NT2/D1 (cell line): Measurements from ENCODE around the gene ZNF385B.

Experiments
- SUZ12 ChIP-seq: IDR thresholded peaks from 2 replicates; pipeline ENCODE4 v1.6.1; 2011; ENCODE audit not compliant: insufficient read length, insufficient read depth; ENCODE audit errors: extremely low read depth
- YY1 ChIP-seq: IDR thresholded peaks from 2 replicates; pipeline ENCODE4 v1.6.1; 2011; ENCODE audit not compliant: insufficient read length, insufficient read depth
- ZNF274 ChIP-seq: IDR thresholded peaks from 2 replicates; pipeline ENCODE4 v1.6.1; 2011; ENCODE audit warnings: mild to moderate bottlenecking, low read depth, low read length

DNA sequence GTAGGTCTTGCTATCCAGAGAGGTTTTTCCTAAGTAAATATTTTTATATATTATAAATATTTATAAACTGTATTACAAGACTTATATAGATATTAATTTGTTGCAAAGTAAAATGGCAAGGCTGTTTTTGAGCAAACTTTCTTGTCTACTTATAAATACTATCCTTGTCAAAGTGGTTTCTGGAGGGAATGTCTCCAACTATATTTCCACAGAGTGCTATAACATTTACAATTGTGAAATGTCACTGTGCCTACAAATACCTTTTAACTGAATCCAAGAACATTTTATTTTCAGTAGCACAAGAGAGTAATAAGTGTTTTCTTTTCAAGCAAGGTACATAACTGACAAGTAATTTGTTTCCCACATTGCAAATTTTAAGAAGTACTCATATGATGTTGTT is 256.8 kb downstream of the ZNF385B start:
- TF ChIP-seq YY1: no peak
- no peak for TF ChIP-seq ZNF274
- no peak for TF ChIP-seq SUZ12
